ENCODE measurements around the gene NDRG2.

The NDRG2 gene

DNA sequence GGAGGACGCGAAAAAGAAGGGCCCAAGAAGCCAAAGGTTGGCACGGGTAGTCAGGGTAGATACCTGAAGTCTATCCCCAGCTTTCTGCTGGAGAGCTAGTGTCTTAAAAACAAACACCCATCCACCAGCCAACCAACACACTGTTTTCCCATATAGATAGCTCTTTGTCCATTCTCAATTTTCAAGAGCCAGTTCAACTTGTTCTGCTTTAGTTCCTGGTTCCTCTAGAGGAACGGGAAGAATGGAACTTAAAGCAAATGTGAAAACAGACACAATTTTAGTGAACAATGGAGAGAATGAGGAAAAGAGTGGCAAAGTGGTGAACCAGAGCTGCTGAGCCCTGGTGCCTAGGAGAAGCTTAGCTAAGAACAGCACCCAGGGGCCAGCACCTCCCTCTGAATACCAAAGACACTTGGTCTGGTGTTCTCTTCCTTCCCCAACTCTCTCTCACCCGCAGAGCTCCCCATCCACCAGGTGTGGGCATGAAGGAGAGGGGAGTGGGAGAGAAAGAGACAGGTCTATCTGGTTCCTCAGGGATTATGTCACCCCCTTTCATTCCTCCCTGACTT, 3.8 kb downstream of the NDRG2 start:
- Histone ChIP-seq H3K27me3 (replicated peaks; ENCODE audit: control insufficient read depth, insufficient read depth, low read length) (peaks cover 2% of the 10 kb centered on the region), H3K4me3 (replicated peaks; ENCODE audit: low read depth, low read length) (no peak overlapping the region), H3K36me3 (ENCODE audit: control insufficient read depth, insufficient read depth, low read length) (no peaks in the 10 kb centered on the region)
- DNase-seq (ENCODE audit: extremely low read depth, insufficient read length), result no peak
- TF ChIP-seq, protein P1, sequence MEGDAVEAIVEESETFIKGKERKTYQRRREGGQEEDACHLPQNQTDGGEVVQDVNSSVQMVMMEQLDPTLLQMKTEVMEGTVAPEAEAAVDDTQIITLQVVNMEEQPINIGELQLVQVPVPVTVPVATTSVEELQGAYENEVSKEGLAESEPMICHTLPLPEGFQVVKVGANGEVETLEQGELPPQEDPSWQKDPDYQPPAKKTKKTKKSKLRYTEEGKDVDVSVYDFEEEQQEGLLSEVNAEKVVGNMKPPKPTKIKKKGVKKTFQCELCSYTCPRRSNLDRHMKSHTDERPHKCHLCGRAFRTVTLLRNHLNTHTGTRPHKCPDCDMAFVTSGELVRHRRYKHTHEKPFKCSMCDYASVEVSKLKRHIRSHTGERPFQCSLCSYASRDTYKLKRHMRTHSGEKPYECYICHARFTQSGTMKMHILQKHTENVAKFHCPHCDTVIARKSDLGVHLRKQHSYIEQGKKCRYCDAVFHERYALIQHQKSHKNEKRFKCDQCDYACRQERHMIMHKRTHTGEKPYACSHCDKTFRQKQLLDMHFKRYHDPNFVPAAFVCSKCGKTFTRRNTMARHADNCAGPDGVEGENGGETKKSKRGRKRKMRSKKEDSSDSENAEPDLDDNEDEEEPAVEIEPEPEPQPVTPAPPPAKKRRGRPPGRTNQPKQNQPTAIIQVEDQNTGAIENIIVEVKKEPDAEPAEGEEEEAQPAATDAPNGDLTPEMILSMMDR (IDR thresholded peaks at IDR 0.05; ENCODE audit: insufficient read depth, low read length, poor library complexity, severe bottlenecking), result no peak

DNA sequence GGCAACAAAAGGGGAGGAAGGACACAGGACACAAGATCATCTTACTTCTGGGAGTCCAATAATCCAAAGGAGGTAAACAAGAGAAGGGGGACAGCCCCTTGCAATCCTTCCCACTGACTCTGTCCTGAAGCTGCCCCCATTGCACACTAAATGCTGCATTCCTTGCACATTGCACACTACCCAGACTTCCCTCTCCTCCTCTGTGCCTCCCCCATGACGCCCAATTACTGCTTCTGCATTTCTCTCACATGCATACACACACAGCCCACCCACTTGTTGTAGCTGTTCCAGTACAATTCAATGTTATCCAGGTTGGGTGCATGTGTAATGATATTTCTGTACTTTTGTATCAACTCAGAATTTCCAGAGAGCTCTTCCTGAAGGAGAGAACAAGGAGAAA, 5.5 kb downstream of the NDRG2 start:
- H3K36me3 ChIP-seq (ENCODE audit: control insufficient read depth, insufficient read depth, low read length), result no peaks in the 10 kb centered on the region
- DNase-seq (ENCODE audit: extremely low read depth, insufficient read length), result no peak
- TF ChIP-seq, protein P1 (IDR thresholded peaks at IDR 0.05; ENCODE audit: insufficient read depth, low read length, poor library complexity, severe bottlenecking), result no peak
- H3K4me3 ChIP-seq (replicated peaks; ENCODE audit: low read depth, low read length), result no peak overlapping the region
- H3K27me3 ChIP-seq (replicated peaks; ENCODE audit: control insufficient read depth, insufficient read depth, low read length), result peaks cover 2% of the 10 kb centered on the region

DNA sequence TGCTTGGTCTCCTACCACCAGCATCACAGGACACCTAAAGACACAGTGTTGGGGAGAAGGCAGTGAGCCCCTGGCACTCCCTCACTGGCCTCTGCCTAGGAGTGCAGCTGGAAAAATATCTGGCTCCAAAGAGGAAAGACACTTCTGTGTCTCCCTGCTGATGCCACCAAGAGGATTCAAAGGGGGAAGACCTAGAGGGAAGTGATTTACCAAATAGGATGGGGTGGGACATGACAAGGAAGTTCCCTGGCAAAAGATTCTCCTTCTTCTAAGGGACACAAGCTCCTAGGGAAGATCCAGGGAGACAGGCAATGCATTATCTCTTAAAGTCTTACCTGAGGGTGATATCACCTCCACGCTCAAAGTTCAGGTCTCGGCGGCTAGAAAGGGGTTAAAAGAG, 6.1 kb downstream of the NDRG2 start:
- H3K36me3 ChIP-seq (ENCODE audit: control insufficient read depth, insufficient read depth, low read length), result no peaks in the 10 kb centered on the region
- H3K4me3 ChIP-seq (replicated peaks; ENCODE audit: low read depth, low read length), result no peak overlapping the region
- no peak for DNase-seq (ENCODE audit: extremely low read depth, insufficient read length)
- TF ChIP-seq, protein P1 (IDR thresholded peaks at IDR 0.05; ENCODE audit: insufficient read depth, low read length, poor library complexity, severe bottlenecking), result no peak
- no peaks in the 10 kb centered on the region; the same call in none of the 2 replicates for H3K27me3 ChIP-seq (replicated peaks; ENCODE audit: control insufficient read depth, insufficient read depth, low read length)

DNA sequence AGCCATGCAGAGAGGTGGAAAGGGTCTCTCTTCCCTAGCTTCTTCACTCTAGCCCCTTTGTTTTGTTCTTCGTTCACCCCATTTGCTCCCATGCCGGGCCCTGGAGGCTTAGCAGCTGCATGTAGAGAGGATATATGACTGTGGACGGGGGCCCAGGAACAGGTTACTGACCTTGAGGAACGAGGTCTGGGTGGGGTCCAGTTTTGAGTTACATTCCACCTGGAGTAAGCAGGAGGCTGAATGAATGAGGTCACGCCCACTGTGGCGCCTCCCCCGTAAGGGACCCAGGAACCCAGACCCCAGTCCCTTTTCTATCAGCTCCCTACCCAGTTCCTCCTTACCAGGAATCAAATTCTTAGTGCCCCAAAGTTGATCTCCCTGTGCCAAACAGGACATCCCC, 6.6 kb downstream of the NDRG2 start:
- no peak overlapping the region for H3K4me3 ChIP-seq (replicated peaks; ENCODE audit: low read depth, low read length)
- no peaks in the 10 kb centered on the region; the same call in none of the 2 replicates for H3K27me3 ChIP-seq (replicated peaks; ENCODE audit: control insufficient read depth, insufficient read depth, low read length)
- DNase-seq (ENCODE audit: extremely low read depth, insufficient read length), result no peak
- H3K36me3 ChIP-seq (ENCODE audit: control insufficient read depth, insufficient read depth, low read length), result no peaks in the 10 kb centered on the region
- TF ChIP-seq, protein P1 (IDR thresholded peaks at IDR 0.05; ENCODE audit: insufficient read depth, low read length, poor library complexity, severe bottlenecking), result no peak

DNA sequence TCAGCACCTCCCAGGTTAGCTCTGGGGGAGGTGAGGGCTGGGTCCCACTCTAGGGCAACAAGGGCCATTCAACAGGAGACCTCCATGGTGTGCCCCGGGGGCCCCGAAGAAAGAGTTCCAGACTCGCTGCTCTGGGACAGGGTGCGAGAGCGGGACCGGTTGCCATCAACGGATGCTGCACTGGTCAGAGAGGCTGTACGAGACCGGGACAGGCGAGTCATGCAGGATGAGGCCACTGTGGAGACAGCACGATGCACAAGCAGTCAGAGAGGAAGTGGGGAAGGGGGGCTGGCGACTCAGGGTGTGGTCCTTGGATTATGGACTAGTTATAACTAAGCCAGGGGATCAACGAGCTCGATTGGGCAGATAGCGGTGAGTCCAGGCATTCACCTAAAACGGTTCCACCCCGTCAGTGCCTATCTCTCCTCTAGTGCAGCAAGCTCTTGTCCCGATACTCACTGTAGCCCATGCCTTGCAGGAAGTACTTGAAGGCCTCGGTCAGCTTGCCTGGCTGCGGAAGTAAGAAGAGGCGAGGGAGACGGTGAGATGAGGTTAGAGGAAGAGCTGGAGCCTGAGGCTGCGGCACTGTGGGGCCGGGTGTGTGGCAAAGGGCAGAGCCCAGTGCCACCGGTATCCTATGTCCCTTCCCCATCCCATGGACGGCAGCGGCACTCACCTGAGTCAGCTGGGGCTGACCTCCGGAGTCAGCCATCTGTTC, 7.2 kb downstream of the NDRG2 start:
- DNase-seq (ENCODE audit: extremely low read depth, insufficient read length), result no peak
- no peaks in the 10 kb centered on the region; the same call in none of the 2 replicates for H3K27me3 ChIP-seq (replicated peaks; ENCODE audit: control insufficient read depth, insufficient read depth, low read length)
- H3K4me3 ChIP-seq (replicated peaks; ENCODE audit: low read depth, low read length), result no peak overlapping the region
- no peaks in the 10 kb centered on the region for H3K36me3 ChIP-seq (ENCODE audit: control insufficient read depth, insufficient read depth, low read length)
- TF ChIP-seq, protein P1 (IDR thresholded peaks at IDR 0.05; ENCODE audit: insufficient read depth, low read length, poor library complexity, severe bottlenecking), result no peak

Measured in GM06990 (cell line).